HepG2 (cell line): Measurements from ENCODE around the gene DHRS4L2. TPM values are rescaled to one million over a fixed set of nuclear protein-coding genes. Genes with fewer than 3 reads are reported as not detected.
A peak's percentile ranks its signal among the peaks of the same experiment; 100 is the strongest.
"Not testable (repeated sequence)": the region's sequence is repeated elsewhere in the genome, so short reads cannot be mapped to it uniquely, and the experiment has no call there.

ENCODE experiments used
- CC2D1A ChIP-seq: sonication (generic); formaldehyde crosslinking; IDR thresholded peaks from 2 replicates; pipeline ENCODE4 v1.8.1; 2023; ENCODE audit warnings: mild to moderate bottlenecking, missing genetic modification reagents
- GABPB1 ChIP-seq: IDR thresholded peaks from 2 replicates; pipeline ENCODE4 v1.6.1; 2016; ENCODE audit warnings: mild to moderate bottlenecking, missing genetic modification reagents, moderate library complexity, missing compliant biosample characterization
- HIC2 ChIP-seq: sonication (generic); formaldehyde crosslinking; IDR thresholded peaks from 2 replicates; pipeline ENCODE4 v1.9.0; 2022; ENCODE audit warnings: low read depth, missing genetic modification reagents
- HOXA3 ChIP-seq: sonication (generic); formaldehyde crosslinking; IDR thresholded peaks from 2 replicates; pipeline ENCODE4 v1.5.0; 2020; ENCODE audit warnings: missing genetic modification reagents
- MYC ChIP-seq: sonication (generic); formaldehyde crosslinking; IDR thresholded peaks from 2 replicates; pipeline ENCODE4 v1.9.0; 2021; ENCODE audit warnings: missing genetic modification reagents, borderline replicate concordance
- NRL ChIP-seq: sonication (generic); formaldehyde crosslinking; IDR thresholded peaks from 2 replicates; pipeline ENCODE4 v1.5.0; 2020; ENCODE audit warnings: missing genetic modification reagents, mild to moderate bottlenecking, moderate library complexity, borderline replicate concordance
- SALL1 ChIP-seq: sonication (generic); formaldehyde crosslinking; IDR thresholded peaks from 2 replicates; pipeline ENCODE4 v1.8.0; 2022; ENCODE audit warnings: mild to moderate bottlenecking, missing genetic modification reagents
- TRIM24 ChIP-seq: sonication (generic); formaldehyde crosslinking; IDR thresholded peaks from 2 replicates; pipeline ENCODE4 v1.8.0; 2022; ENCODE audit warnings: mild to moderate bottlenecking, missing genetic modification reagents
- ZBTB38 ChIP-seq: sonication (generic); formaldehyde crosslinking; IDR thresholded peaks from 2 replicates; pipeline ENCODE4 v1.5.1; 2020; ENCODE audit warnings: mild to moderate bottlenecking, missing genetic modification reagents
- ZBTB40 ChIP-seq, 2 experiments: fragments of 450-650 bp in 1 of 2; sonication (generic) in 1 of 2; formaldehyde crosslinking in 1 of 2; IDR thresholded peaks; 2 replicates each; pipeline versions ENCODE4 v1.6.1 to v1.8.0; 2016 to 2022; ENCODE audit warnings: antibody characterized with exemption in 1 of 2, mild to moderate bottlenecking in 1 of 2, missing genetic modification reagents in 1 of 2
- ZNF616 ChIP-seq: sonication (generic); formaldehyde crosslinking; IDR thresholded peaks from 2 replicates; pipeline ENCODE4 v1.5.0; 2020; ENCODE audit warnings: low read depth, mild to moderate bottlenecking, missing genetic modification reagents
- ZNF687 ChIP-seq: sonication (generic); formaldehyde crosslinking; IDR thresholded peaks from 2 replicates; pipeline ENCODE4 v1.5.1; 2020; ENCODE audit warnings: mild to moderate bottlenecking, missing genetic modification reagents, moderate library complexity
- polyA plus RNA-seq, 8 experiments: library from polyadenylated mRNA; depleted of rRNA in 3 of 8; stranded (reverse) in 7 of 8; unstranded in 1 of 8; fragments of >200 nt; fragmentation: Illumina TruSeq in 4 of 8; extraction: Trizol in 4 of 8; gene quantifications; 2 replicates each; pipeline versions ENCODE4 v1.2.1 to v1.2.3, GENCODE V29; 2011 to 2016; ENCODE audit warnings: low read depth in 4 of 8, missing spikeins in 1 of 8, mixed read lengths in 1 of 8; ENCODE audit not compliant: insufficient read depth in 1 of 8
- total RNA-seq, 5 experiments: library from RNA; depleted of rRNA; stranded (reverse); fragments of >200 nt; fragmentation: Illumina TruSeq; extraction: Trizol; gene quantifications; 2 replicates each; pipeline ENCODE4 v1.2.3, GENCODE V29; 2016; ENCODE audit warnings: low read depth in 1 of 5

DHRS4L2 gene
- total and polyA plus RNA-seq, 2 of the 13 experiments (the other 11 are each of a cell fraction or from before 2014, with no cell fraction given) = 24.7 to 38.2 TPM

- TF ChIP-seq ZBTB40 (IDR thresholded peaks at IDR 0.05) = not testable (repeated sequence)
- TF ChIP-seq ZBTB40 (CRISPR knock-in tag; IDR thresholded peaks at IDR 0.05) = peak; percentile 34; the same call in 1 of the 2 replicates
- peak; percentile 67; the same call in 1 of the 2 replicates for TF ChIP-seq ZBTB38
- peak; percentile 17; the same call in 1 of the 2 replicates for TF ChIP-seq SALL1 (CRISPR knock-in tag)
- TF ChIP-seq CC2D1A = 0 out of 2 replicates have a peak, but pooled peaks have one; percentile 72
- peak; percentile 76; the same call in 1 of the 2 replicates for TF ChIP-seq NRL (CRISPR knock-in tag)
- TF ChIP-seq ZNF616 (CRISPR knock-in tag) = 0 out of 2 replicates have a peak, but pooled peaks have one; percentile 41
- TF ChIP-seq GABPB1 (CRISPR knock-in tag) = peak; percentile 60; the same call in 1 of the 2 replicates
- TF ChIP-seq ZNF687 (CRISPR knock-in tag) = peak; percentile 62
- TF ChIP-seq HOXA3 (CRISPR knock-in tag) = peak; percentile 44; the same call in 1 of the 2 replicates
- TF ChIP-seq MYC (CRISPR knock-in tag) = 0 out of 2 replicates have a peak, but pooled peaks have one; percentile 17
- TF ChIP-seq HIC2 (CRISPR knock-in tag) = 0 out of 2 replicates have a peak, but pooled peaks have one; percentile 41
- 0 out of 2 replicates have a peak, but pooled peaks have one; percentile 37 for TF ChIP-seq TRIM24
Measured at GRCh38 chr14:23989734-23990445, 1.2 kb downstream of the DHRS4L2 start (continued).
